HepG2 (cell line): ENCODE data around the gene PLXNC1. TPM values are rescaled to one million over a fixed set of nuclear protein-coding genes. Genes with fewer than 3 reads are reported as not detected.

Experiments used
- ATRX ChIP-seq: sonication (generic); formaldehyde crosslinking; IDR thresholded peaks from 2 replicates; pipeline ENCODE4 v1.4.0; 2020; ENCODE audit warnings: missing genetic modification reagents, borderline replicate concordance
- FOXK1 ChIP-seq: sonication (generic); formaldehyde crosslinking; IDR thresholded peaks from 2 replicates; pipeline ENCODE4 v1.4.0; 2020; ENCODE audit warnings: low read depth, missing genetic modification reagents, borderline replicate concordance
- GFI1 ChIP-seq: sonication (generic); formaldehyde crosslinking; IDR thresholded peaks from 2 replicates; pipeline ENCODE4 v1.5.0; 2020; ENCODE audit warnings: missing genetic modification reagents, mild to moderate bottlenecking, borderline replicate concordance
- HMGXB4 ChIP-seq, 2 experiments: sonication (generic) in 1 of 2; formaldehyde crosslinking in 1 of 2; IDR thresholded peaks; 2 replicates each; pipeline versions ENCODE4 v1.4.0 to v1.6.1; 2018 to 2020; ENCODE audit warnings: missing genetic modification reagents in 2 of 2, borderline replicate concordance in 1 of 2, low read depth in 1 of 2, mild to moderate bottlenecking in 1 of 2, missing biosample characterization in 1 of 2
- ISL2 ChIP-seq: sonication (generic); formaldehyde crosslinking; IDR thresholded peaks from 2 replicates; pipeline ENCODE4 v1.5.0; 2020; ENCODE audit warnings: missing genetic modification reagents
- NAIF1 ChIP-seq: sonication (generic); formaldehyde crosslinking; IDR thresholded peaks from 2 replicates; pipeline ENCODE4 v1.5.0; 2020; ENCODE audit warnings: mild to moderate bottlenecking, missing genetic modification reagents, borderline replicate concordance
- PRPF4 ChIP-seq: fragments of 200-400 bp; formaldehyde crosslinking; IDR thresholded peaks from 2 replicates; pipeline ENCODE4 v1.6.1; 2016; ENCODE audit warnings: low read length, low read depth; ENCODE audit not compliant: poor library complexity, severe bottlenecking
- RAD21 ChIP-seq: fragments of 450-650 bp; formaldehyde crosslinking; IDR thresholded peaks from 2 replicates; pipeline ENCODE4 v1.5.0; 2020; ENCODE audit warnings: mild to moderate bottlenecking
- REXO4 ChIP-seq: sonication (generic); formaldehyde crosslinking; IDR thresholded peaks from 2 replicates; pipeline ENCODE4 v1.8.0; 2022; ENCODE audit warnings: missing genetic modification reagents, mild to moderate bottlenecking, borderline replicate concordance
- SMAD9 ChIP-seq: sonication (generic); formaldehyde crosslinking; IDR thresholded peaks from 2 replicates; pipeline ENCODE4 v1.5.1; 2020; ENCODE audit warnings: mild to moderate bottlenecking, missing genetic modification reagents
- SOX6 ChIP-seq, 2 experiments: fragments of 450-650 bp in 1 of 2; sonication (generic) in 1 of 2; formaldehyde crosslinking in 1 of 2; IDR thresholded peaks; 2 replicates each; pipeline versions ENCODE4 v1.4.0 to v1.6.1; 2017 to 2020; ENCODE audit warnings: antibody characterized with exemption in 1 of 2, mild to moderate bottlenecking in 1 of 2, missing genetic modification reagents in 1 of 2
- SRSF1 ChIP-seq: fragments of 200-400 bp; formaldehyde crosslinking; optimal IDR thresholded peaks from 2 replicates; pipeline ENCODE3; 2017; ENCODE audit warnings: mild to moderate bottlenecking, low read depth, low read length, moderate library complexity
- XBP1 ChIP-seq: sonication (generic); formaldehyde crosslinking; IDR thresholded peaks from 2 replicates; pipeline ENCODE4 v1.5.0; 2020; ENCODE audit warnings: missing genetic modification reagents
- ZNF224 ChIP-seq: sonication (generic); formaldehyde crosslinking; IDR thresholded peaks from 2 replicates; pipeline ENCODE4 v1.5.0; 2020; ENCODE audit warnings: mild to moderate bottlenecking, missing genetic modification reagents
- ZNF34 ChIP-seq: sonication (generic); formaldehyde crosslinking; IDR thresholded peaks from 2 replicates; pipeline ENCODE4 v1.4.0; 2020; ENCODE audit warnings: mild to moderate bottlenecking, missing genetic modification reagents, borderline replicate concordance
- ZNF350 ChIP-seq: sonication (generic); formaldehyde crosslinking; IDR thresholded peaks from 2 replicates; pipeline ENCODE4 v1.4.0; 2020; ENCODE audit warnings: mild to moderate bottlenecking, low read depth, missing genetic modification reagents, borderline replicate concordance
- ZNF644 ChIP-seq: IDR thresholded peaks from 2 replicates; pipeline ENCODE4 v1.6.1; 2016; ENCODE audit warnings: low read depth
- ZNF691 ChIP-seq: sonication (generic); formaldehyde crosslinking; IDR thresholded peaks from 2 replicates; pipeline ENCODE4 v1.4.0; 2020; ENCODE audit warnings: missing genetic modification reagents, low read depth, mild to moderate bottlenecking, borderline replicate concordance
- ZNF781 ChIP-seq: sonication (generic); formaldehyde crosslinking; IDR thresholded peaks from 2 replicates; pipeline ENCODE4 v1.5.1; 2020; ENCODE audit warnings: borderline replicate concordance, mild to moderate bottlenecking, missing genetic modification reagents; ENCODE audit errors: not compliant biosample characterization
- ZNF850 ChIP-seq: sonication (generic); formaldehyde crosslinking; conservative IDR thresholded peaks from 2 replicates; pipeline ENCODE4 v1.9.0; 2021; ENCODE audit warnings: mild to moderate bottlenecking, missing genetic modification reagents
- ZSCAN20 ChIP-seq: sonication (generic); formaldehyde crosslinking; IDR thresholded peaks from 2 replicates; pipeline ENCODE4 v1.4.0; 2020; ENCODE audit warnings: missing genetic modification reagents, mild to moderate bottlenecking, borderline replicate concordance
- ZSCAN9 ChIP-seq: IDR thresholded peaks from 2 replicates; pipeline ENCODE4 v1.6.1; 2016; ENCODE audit warnings: borderline replicate concordance
- polyA plus RNA-seq, 8 experiments: library from polyadenylated mRNA; depleted of rRNA in 3 of 8; stranded (reverse) in 7 of 8; unstranded in 1 of 8; fragments of >200 nt; fragmentation: Illumina TruSeq in 4 of 8; extraction: Trizol in 4 of 8; gene quantifications; 2 replicates each; pipeline versions ENCODE4 v1.2.1 to v1.2.3, GENCODE V29; 2011 to 2016; ENCODE audit warnings: low read depth in 4 of 8, missing spikeins in 1 of 8, mixed read lengths in 1 of 8; ENCODE audit not compliant: insufficient read depth in 1 of 8
- total RNA-seq, 5 experiments: library from RNA; depleted of rRNA; stranded (reverse); fragments of >200 nt; fragmentation: Illumina TruSeq; extraction: Trizol; gene quantifications; 2 replicates each; pipeline ENCODE4 v1.2.3, GENCODE V29; 2016; ENCODE audit warnings: low read depth in 1 of 5
- TF ChIP-seq, protein P1 (sequence below): IDR thresholded peaks from 2 replicates; pipeline ENCODE4 v1.6.1; 2012; ENCODE audit warnings: inconsistent platforms
- TF ChIP-seq, protein P2 (sequence below): sonication (generic); formaldehyde crosslinking; IDR thresholded peaks from 2 replicates; pipeline ENCODE4 v1.5.1; 2020; ENCODE audit warnings: missing genetic modification reagents, mild to moderate bottlenecking, borderline replicate concordance

Gene PLXNC1
- total and polyA plus RNA-seq, 2 of the 13 experiments (the other 11 are each of a cell fraction or from before 2014, with no cell fraction given): 6.6 to 11.2 TPM

GRCh38 chr12:94101738-94102660 is 46.4 kb upstream of the PLXNC1 start (continued):
- TF ChIP-seq ZNF34 (CRISPR knock-in tag) (0 out of 2 replicates have a peak, but pooled peaks have one; percentile 14), SOX6 (IDR thresholded peaks at IDR 0.05) (no peak), SOX6 (CRISPR knock-in tag; IDR thresholded peaks at IDR 0.05) (peak; percentile 55), FOXK1 (CRISPR knock-in tag) (peak; percentile 21; the same call in 1 of the 2 replicates), ZSCAN20 (CRISPR knock-in tag) (no peak), ZNF224 (CRISPR knock-in tag) (no peak), ISL2 (peak; percentile 21; the same call in 1 of the 2 replicates), PRPF4 (no peak), NAIF1 (no peak), ZNF691 (CRISPR knock-in tag) (no peak), ZNF850 (CRISPR knock-in tag) (no peak), RAD21 (CRISPR knock-in tag) (peak; percentile 83), ATRX (CRISPR knock-in tag) (no peak), ZNF350 (CRISPR knock-in tag) (no peak; the same call in 1 of the 2 replicates), REXO4 (CRISPR knock-in tag) (no peak), SMAD9 (CRISPR knock-in tag) (no peak), ZSCAN9 (0 out of 2 replicates have a peak, but pooled peaks have one; percentile 49), XBP1 (no peak), ZNF781 (CRISPR knock-in tag) (peak; percentile 72), SRSF1 (peak; percentile 38), ZNF644 (CRISPR knock-in tag) (no peak), GFI1 (CRISPR knock-in tag) (peak; percentile 22; the same call in 1 of the 2 replicates), HMGXB4 (CRISPR knock-in tag; IDR thresholded peaks at IDR 0.05; ENCODE audit: borderline replicate concordance in 1 of 2, low read depth in 1 of 2) (peak in 1 of 2 experiments; percentile 59; a peak in 3 of 4 replicates)
- TF ChIP-seq, protein P1, sequence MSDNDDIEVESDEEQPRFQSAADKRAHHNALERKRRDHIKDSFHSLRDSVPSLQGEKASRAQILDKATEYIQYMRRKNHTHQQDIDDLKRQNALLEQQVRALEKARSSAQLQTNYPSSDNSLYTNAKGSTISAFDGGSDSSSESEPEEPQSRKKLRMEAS: no peak
- TF ChIP-seq, protein P2, sequence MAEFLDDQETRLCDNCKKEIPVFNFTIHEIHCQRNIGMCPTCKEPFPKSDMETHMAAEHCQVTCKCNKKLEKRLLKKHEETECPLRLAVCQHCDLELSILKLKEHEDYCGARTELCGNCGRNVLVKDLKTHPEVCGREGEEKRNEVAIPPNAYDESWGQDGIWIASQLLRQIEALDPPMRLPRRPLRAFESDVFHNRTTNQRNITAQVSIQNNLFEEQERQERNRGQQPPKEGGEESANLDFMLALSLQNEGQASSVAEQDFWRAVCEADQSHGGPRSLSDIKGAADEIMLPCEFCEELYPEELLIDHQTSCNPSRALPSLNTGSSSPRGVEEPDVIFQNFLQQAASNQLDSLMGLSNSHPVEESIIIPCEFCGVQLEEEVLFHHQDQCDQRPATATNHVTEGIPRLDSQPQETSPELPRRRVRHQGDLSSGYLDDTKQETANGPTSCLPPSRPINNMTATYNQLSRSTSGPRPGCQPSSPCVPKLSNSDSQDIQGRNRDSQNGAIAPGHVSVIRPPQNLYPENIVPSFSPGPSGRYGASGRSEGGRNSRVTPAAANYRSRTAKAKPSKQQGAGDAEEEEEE: peak; percentile 19; the same call in 1 of the 2 replicates
